A673 (cell line): ENCODE measurements around the gene TOMM34. TPM values are rescaled to one million over a fixed set of nuclear protein-coding genes. Genes with fewer than 3 reads are reported as not detected.
A peak's percentile ranks its signal among the peaks of the same experiment; 100 is the strongest.

Source experiments
- BruUV-seq: library from RNA; stranded (reverse); fragments of 400-500 nt; replicated peaks from 2 replicates; lab custom pipeline; 2021; lab: Mats Ljungman, UMichigan
- CTCF ChIA-PET: fragments of 300-600 bp; sonication (Branson Sonifier 250); formaldehyde crosslinking; loops from one replicate; lab custom pipeline; 2022; ENCODE audit warnings: antibody characterized with exemption; lab: Charles Lee
- POLR2A ChIA-PET: fragments of 300-600 bp; sonication (Branson Sonifier 250); formaldehyde crosslinking; loops from one replicate; lab custom pipeline; 2022; ENCODE audit warnings: antibody characterized with exemption; ENCODE audit not compliant: low non-redundant PET; lab: Charles Lee
- DNase-seq: peaks from one replicate; pipeline ENCODE4 v3.0.0-alpha.2; 2015; ENCODE audit warnings: low spot score
- H3K27ac ChIP-seq: fragments of 200-600 bp; sonication (generic); 2 replicates; pipeline ENCODE4 v1.5.1; 2016; ENCODE audit warnings: mixed run types, low read depth, mild to moderate bottlenecking, mixed read lengths, antibody characterized with exemption, low read length; ENCODE audit not compliant: poor library complexity, severe bottlenecking
- H3K27me3 ChIP-seq: fragments of 200-600 bp; sonication (generic); replicated peaks from 2 replicates; pipeline ENCODE4 v1.6.1; 2017; ENCODE audit warnings: mixed run types, low read depth, mild to moderate bottlenecking, mixed read lengths, antibody characterized with exemption, low read length; ENCODE audit not compliant: insufficient read depth, poor library complexity
- H3K36me3 ChIP-seq: fragments of 200-600 bp; sonication (generic); 2 replicates; pipeline ENCODE4 v1.6.1; 2016; ENCODE audit warnings: mixed run types, mild to moderate bottlenecking, mixed read lengths, antibody characterized with exemption, low read length; ENCODE audit not compliant: insufficient read depth, poor library complexity, severe bottlenecking
- H3K4me1 ChIP-seq: fragments of 200-600 bp; sonication (generic); 2 replicates; pipeline ENCODE4 v1.6.1; 2017; ENCODE audit warnings: mixed run types, mild to moderate bottlenecking, mixed read lengths, antibody characterized with exemption, low read length; ENCODE audit not compliant: insufficient read depth, poor library complexity, severe bottlenecking
- H3K4me3 ChIP-seq: fragments of 200-600 bp; sonication (generic); 2 replicates; pipeline ENCODE4 v1.5.1; 2016; ENCODE audit warnings: low read depth, mixed run types, mild to moderate bottlenecking, mixed read lengths, low read length; ENCODE audit not compliant: poor library complexity, severe bottlenecking
- H3K9me3 ChIP-seq: fragments of 200-600 bp; sonication (generic); 2 replicates; pipeline ENCODE4 v1.6.1; 2016; ENCODE audit warnings: mixed run types, low read depth, mild to moderate bottlenecking, mixed read lengths, antibody characterized with exemption, low read length; ENCODE audit not compliant: poor library complexity, severe bottlenecking
- CTCF ChIP-seq: fragments of 300-800, 200-600 bp; sonication (generic); conservative IDR thresholded peaks from 2 replicates; pipeline ENCODE4 v1.5.1; 2017; ENCODE audit warnings: low read depth, mild to moderate bottlenecking, antibody characterized with exemption, low read length, moderate library complexity, mixed read lengths
- EZH2 ChIP-seq: fragments of 200-600 bp; sonication (generic); IDR thresholded peaks from 2 replicates; pipeline ENCODE4 v1.6.1; 2017; ENCODE audit warnings: borderline replicate concordance, low read depth, mild to moderate bottlenecking, mixed read lengths, antibody characterized with exemption, low read length; ENCODE audit not compliant: poor library complexity, severe bottlenecking
- intact Hi-C: fragments of 100-400 bp; cut with micrococcal nuclease; formaldehyde crosslinking; loops from one replicate; pipeline ENCODE4 v1.10.0; 2022; ENCODE audit not compliant: unreplicated experiment
- total RNA-seq: library from RNA; stranded (reverse); gene quantifications from 2 replicates; pipeline ENCODE4 v1.2.3, GENCODE V29; 2021

Gene TOMM34
- total RNA-seq, 1 experiment from 2014 or later: 53.5 TPM

GRCh38 chr20:44967207-44967807 is 7.1 kb upstream of the TOMM34 start:
- H3K9me3 ChIP-seq: no peaks in the 10 kb centered on the region
- no peak for TF ChIP-seq CTCF
- ChIA-PET CTCF (no interaction called here), POLR2A (no interaction called here)
- no peaks in the 10 kb centered on the region for H3K27me3 ChIP-seq
- H3K4me1 ChIP-seq: peaks cover 24% of the 10 kb centered on the region
- no peaks in the 10 kb centered on the region for H3K36me3 ChIP-seq
- BruUV-seq: no TSS peak
- H3K4me3 ChIP-seq: peak overlapping the region; percentile 95
- intact Hi-C loops: no loop called here
- peak overlapping the region; percentile 74 for H3K27ac ChIP-seq
- no peak for DNase-seq

GRCh38 chr20:44966030-44966961 is 6.1 kb upstream of the TOMM34 start, which contains the start of gene STK4:
STK4 (plus strand) TSS chr20:44966512; CDS start chr20:44966569, 57 bp downstream.
- CTCF ChIA-PET: no interaction called here
- intact Hi-C loops: no loop called here

DNA sequence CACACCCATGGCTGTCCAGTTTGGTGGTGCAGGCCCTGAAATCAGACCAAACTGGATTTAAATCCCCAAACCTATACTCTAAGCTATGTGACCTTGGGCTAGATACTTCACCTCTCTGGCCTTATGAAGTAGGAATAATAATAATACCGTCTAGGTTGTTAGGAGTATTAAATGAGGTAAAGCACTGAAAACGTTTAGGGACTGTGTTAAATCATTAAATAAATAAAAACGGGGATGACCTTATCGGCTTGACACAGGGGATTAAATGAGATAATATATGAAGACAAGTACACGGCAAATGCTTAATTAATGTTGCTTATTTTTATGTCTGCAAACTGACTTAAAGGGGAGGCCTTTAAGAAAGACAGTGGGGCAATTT is 5.4 kb upstream of the TOMM34 start:
- peaks cover 21% of the 10 kb centered on the region for H3K4me1 ChIP-seq
- BruUV-seq: TSS peak; percentile 84
- intact Hi-C loops: no loop called here
- H3K27ac ChIP-seq: peak overlapping the region; percentile 74
- H3K36me3 ChIP-seq: no peaks in the 10 kb centered on the region
- TF ChIP-seq EZH2 (no peak), CTCF (no peak)
- ChIA-PET CTCF (no interaction called here), POLR2A (no interaction called here)
- DNase-seq: no peak
- peak overlapping the region; percentile 95 for H3K4me3 ChIP-seq
- no peaks in the 10 kb centered on the region for H3K9me3 ChIP-seq
- H3K27me3 ChIP-seq: no peaks in the 10 kb centered on the region

More at GRCh38 chr20:44966030-44966961, 6.1 kb upstream of the TOMM34 start, which contains the start of gene STK4:
- BruUV-seq: no TSS peak
- peak; percentile 97 for DNase-seq
- Histone ChIP-seq H3K27ac (peak within 1 kb of the TSS; percentile 74), H3K4me1 (peaks cover 21% of the 10 kb centered on the region), H3K27me3 (no peaks in the 10 kb centered on the region), H3K36me3 (no peaks in the 10 kb centered on the region), H3K4me3 (peak within 1 kb of the TSS; percentile 95), H3K9me3 (no peaks in the 10 kb centered on the region)
- POLR2A ChIA-PET: no interaction called here
- TF ChIP-seq EZH2 (no peak), CTCF (peak; percentile 75)
